Thoracic aorta (tissue), 2 donors: ENCODE measurements around the gene NRCAM. TPM values are rescaled to one million over a fixed set of nuclear protein-coding genes. Genes with fewer than 3 reads are reported as not detected.

Experiments used
- ATAC-seq: fragments of 150-250 bp; one replicate; pipeline ENCODE4 v1.8.0; 2017; ENCODE audit warnings: low read depth; ENCODE audit not compliant: insufficient number of reproducible peaks, low FRiP score
- DNase-seq: peaks from one replicate; pipeline ENCODE4 v3.0.0-alpha.2; 2020; ENCODE audit warnings: low spot score
- H3K27ac ChIP-seq, 2 donors: fragments of 200-600 bp; sonication (generic); 1 replicate in 1 of 2; 2 replicates in 1 of 2; pipeline ENCODE4 v1.5.1; 2016; ENCODE audit warnings: mild to moderate bottlenecking in 2 of 2, moderate library complexity in 2 of 2
- H3K27me3 ChIP-seq: fragments of 200-600 bp; sonication (generic); replicated peaks from 2 replicates; pipeline ENCODE4 v1.6.0; 2016; ENCODE audit warnings: mild to moderate bottlenecking; ENCODE audit not compliant: insufficient read depth
- H3K36me3 ChIP-seq: fragments of 200-600 bp; sonication (generic); one replicate; pipeline ENCODE4 v1.5.1; 2016
- H3K4me1 ChIP-seq, 2 donors: fragments of 200-600 bp; sonication (generic); 1 replicate in 1 of 2; 2 replicates in 1 of 2; pipeline versions ENCODE4 v1.5.1 to v1.6.0; 2016; ENCODE audit warnings: low read depth in 2 of 2, mild to moderate bottlenecking in 1 of 2; ENCODE audit not compliant: control insufficient read depth in 1 of 2
- H3K4me3 ChIP-seq: fragments of 200-600 bp; sonication (generic); 2 replicates; pipeline ENCODE4 v1.5.1; 2016; ENCODE audit warnings: mild to moderate bottlenecking
- H3K9me3 ChIP-seq: fragments of 200-600 bp; sonication (generic); 2 replicates; pipeline ENCODE4 v1.5.1; 2016
- total RNA-seq, 2 donors: library from RNA; depleted of rRNA; stranded (reverse); fragments of >200 nt; gene quantifications; one replicate each; pipeline versions ENCODE4 v1.1.0 to v1.2.3, GENCODE V29; 2016
- TF ChIP-seq, protein P1 (sequence below): fragments of 200-600 bp; sonication (generic); IDR thresholded peaks from one replicate; pipeline ENCODE4 v1.5.1; 2019; ENCODE audit warnings: antibody characterized with exemption

NRCAM gene
- total RNA-seq, 2 donors from 2014 or later, result 2.4 to 3.3 TPM

DNA sequence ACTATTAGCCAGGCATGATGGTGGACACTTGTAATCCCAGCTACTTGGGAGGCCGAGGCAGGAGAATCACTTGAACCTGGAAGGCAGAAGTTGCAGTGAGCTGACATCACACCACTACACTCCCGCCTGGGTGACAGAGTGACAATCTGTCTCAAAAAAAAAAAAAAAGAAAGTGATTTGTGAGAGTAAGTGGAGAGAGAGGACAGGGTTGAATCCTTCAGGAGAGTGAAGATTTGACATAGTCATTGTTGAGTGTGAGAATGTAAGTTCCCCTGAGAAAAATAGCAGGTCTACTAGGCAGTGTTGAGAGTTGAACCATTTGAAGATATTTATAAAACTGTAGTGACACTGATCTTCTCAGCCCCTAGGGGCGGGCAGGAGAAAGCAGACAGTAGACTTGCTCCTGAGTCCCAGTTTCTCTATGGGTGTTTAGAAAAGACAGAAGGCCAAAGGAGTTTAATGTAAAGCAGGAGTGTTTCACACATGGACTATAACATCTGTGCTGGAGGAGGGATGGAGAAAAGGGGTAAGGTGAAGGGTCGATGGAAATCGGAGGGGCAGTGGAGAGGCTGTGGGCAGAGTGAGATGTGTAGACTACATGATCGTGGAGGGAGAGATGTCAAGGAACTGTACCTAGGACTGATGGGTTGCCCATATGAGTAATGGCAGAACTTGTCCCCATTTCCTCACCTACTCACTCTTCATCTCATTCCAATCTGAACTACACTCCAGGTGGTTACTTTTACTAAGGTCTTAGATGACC lies 312.4 kb downstream of the NRCAM start:
- ATAC-seq (no peak), DNase-seq (no peak)
- no peaks in the 10 kb centered on the region for H3K9me3 ChIP-seq
- H3K36me3 ChIP-seq, result no peaks in the 10 kb centered on the region
- H3K4me3 ChIP-seq, result no peak overlapping the region
- H3K27ac ChIP-seq, result no peak overlapping the region
- TF ChIP-seq, protein P1, sequence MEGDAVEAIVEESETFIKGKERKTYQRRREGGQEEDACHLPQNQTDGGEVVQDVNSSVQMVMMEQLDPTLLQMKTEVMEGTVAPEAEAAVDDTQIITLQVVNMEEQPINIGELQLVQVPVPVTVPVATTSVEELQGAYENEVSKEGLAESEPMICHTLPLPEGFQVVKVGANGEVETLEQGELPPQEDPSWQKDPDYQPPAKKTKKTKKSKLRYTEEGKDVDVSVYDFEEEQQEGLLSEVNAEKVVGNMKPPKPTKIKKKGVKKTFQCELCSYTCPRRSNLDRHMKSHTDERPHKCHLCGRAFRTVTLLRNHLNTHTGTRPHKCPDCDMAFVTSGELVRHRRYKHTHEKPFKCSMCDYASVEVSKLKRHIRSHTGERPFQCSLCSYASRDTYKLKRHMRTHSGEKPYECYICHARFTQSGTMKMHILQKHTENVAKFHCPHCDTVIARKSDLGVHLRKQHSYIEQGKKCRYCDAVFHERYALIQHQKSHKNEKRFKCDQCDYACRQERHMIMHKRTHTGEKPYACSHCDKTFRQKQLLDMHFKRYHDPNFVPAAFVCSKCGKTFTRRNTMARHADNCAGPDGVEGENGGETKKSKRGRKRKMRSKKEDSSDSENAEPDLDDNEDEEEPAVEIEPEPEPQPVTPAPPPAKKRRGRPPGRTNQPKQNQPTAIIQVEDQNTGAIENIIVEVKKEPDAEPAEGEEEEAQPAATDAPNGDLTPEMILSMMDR, result no peak
- H3K27me3 ChIP-seq, result no peaks in the 10 kb centered on the region
- H3K4me1 ChIP-seq, result peaks cover 0 to 3% of the 10 kb centered on the region in 2 donors

DNA sequence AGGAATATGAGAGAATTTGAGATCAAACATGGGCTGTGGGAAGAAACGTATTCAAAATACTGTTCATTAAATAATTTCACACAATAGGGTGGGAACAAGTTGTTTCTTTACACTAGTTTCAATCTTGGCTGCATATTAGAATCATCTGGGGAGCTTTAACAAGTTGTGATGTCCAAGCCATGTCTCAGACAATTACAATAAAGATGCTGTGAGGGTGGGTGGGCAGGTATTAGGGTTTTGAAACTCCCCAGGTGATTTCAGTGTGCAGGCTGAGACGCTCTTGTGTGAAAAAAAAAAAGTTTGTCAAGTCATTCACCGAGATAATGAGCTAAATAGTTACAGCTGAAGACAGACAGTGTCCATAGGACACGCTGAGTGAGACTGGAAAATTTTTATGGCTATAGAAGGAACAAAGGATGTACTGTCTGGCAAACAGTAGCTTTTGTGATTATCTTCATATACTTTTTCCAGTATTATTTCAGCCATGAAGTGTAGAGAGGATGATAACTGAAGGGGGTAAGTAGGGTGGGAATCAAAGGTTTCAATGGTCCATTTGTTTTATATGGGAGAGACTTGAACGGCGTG lies 313.5 kb downstream of the NRCAM start:
- Histone ChIP-seq H3K27ac (no peak overlapping the region), H3K4me3 (no peak overlapping the region), H3K9me3 (no peaks in the 10 kb centered on the region), H3K27me3 (no peaks in the 10 kb centered on the region), H3K4me1 (peaks cover 0 to 3% of the 10 kb centered on the region in 2 donors), H3K36me3 (no peaks in the 10 kb centered on the region)
- TF ChIP-seq, protein P1, result no peak
- ATAC-seq (no peak), DNase-seq (no peak)

DNA sequence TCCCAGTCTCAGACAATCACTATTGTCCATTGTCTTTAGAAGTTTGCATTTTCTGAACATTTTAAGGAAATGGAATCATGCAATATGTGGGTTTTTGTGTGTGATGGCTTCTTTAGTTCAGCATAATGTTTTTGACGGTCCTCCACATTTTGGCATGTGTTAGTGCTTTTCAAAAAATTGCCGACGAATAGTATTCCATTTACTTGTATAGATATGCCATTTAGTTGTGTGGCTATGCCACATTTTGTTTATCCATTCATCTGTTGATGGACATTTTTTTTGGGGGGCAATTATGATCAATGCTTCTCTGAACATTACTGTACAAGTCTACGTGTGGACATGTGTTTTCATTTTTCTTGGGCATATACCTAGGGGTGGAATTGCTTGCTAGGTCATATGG lies 314.1 kb downstream of the NRCAM start:
- Histone ChIP-seq H3K36me3 (no peaks in the 10 kb centered on the region), H3K4me1 (peaks cover 0 to 3% of the 10 kb centered on the region in 2 donors), H3K27ac (no peak overlapping the region), H3K27me3 (no peaks in the 10 kb centered on the region), H3K4me3 (no peak overlapping the region), H3K9me3 (no peaks in the 10 kb centered on the region)
- TF ChIP-seq, protein P1, result no peak
- DNase-seq (no peak), ATAC-seq (no peak)

DNA sequence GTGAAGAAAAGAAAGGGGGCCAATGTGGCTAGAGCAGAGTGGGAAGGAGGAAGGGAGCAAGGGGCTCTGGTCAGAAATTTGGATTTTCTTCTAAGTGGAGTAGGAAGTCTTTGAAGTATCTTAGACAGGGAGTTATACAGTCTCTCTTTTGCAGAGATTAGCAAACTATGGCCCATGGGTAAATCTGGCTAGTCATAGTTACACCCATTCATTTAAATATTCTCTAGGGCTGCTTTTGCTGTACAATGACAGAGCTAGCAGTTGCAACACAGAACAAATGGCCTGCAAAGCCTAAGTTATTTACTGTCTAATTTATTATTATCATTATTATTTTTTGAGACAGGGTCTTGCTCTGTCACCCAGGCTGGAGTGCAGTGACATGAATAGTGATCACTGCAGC lies 315.6 kb downstream of the NRCAM start:
- H3K4me1 ChIP-seq, result no peaks in the 10 kb centered on the region
- no peaks in the 10 kb centered on the region for H3K27me3 ChIP-seq
- no peak overlapping the region for H3K27ac ChIP-seq
- no peaks in the 10 kb centered on the region for H3K36me3 ChIP-seq
- TF ChIP-seq, protein P1, result no peak
- ATAC-seq (no peak), DNase-seq (no peak)
- H3K4me3 ChIP-seq, result no peak overlapping the region
- H3K9me3 ChIP-seq, result no peaks in the 10 kb centered on the region

DNA sequence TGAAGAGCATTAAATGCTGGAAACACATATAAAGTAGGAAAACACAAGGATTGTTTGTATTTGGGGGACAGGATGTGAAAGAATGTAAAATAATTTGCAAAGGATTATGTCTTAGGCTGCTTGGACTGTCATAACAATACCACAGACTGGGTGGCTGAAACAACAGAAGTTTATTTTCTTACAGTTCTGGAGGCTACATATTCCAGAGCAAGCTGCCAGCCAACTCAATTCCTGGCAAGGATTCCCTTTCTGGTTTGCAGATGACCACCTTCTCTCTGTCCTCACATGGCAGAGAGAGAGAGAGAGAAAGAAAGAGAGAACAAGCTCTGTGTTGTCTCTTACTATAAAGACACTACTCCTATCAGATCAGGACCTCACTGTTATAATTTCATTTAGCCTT lies 317.3 kb downstream of the NRCAM start:
- Histone ChIP-seq H3K27me3 (no peaks in the 10 kb centered on the region), H3K9me3 (no peaks in the 10 kb centered on the region), H3K27ac (no peak overlapping the region), H3K4me3 (no peak overlapping the region), H3K36me3 (no peaks in the 10 kb centered on the region), H3K4me1 (no peaks in the 10 kb centered on the region)
- TF ChIP-seq, protein P1, result no peak
- DNase-seq (no peak), ATAC-seq (no peak)
